Neuron (in vitro differentiated cells): Measurements from ENCODE around the gene PIK3R2.
A peak's percentile ranks its signal among the peaks of the same experiment; 100 is the strongest.

Experiments
- H2AFZ ChIP-seq: one replicate; pipeline ENCODE4 v1.6.1; 2013; ENCODE audit warnings: low read depth, mild to moderate bottlenecking, inconsistent platforms, low read length, moderate library complexity
- H3K27me3 ChIP-seq: one replicate; pipeline ENCODE4 v1.6.1; 2013; ENCODE audit warnings: low read length; ENCODE audit not compliant: insufficient read depth
- H3K36me3 ChIP-seq: one replicate; pipeline ENCODE4 v1.6.1; 2013; ENCODE audit warnings: low read length; ENCODE audit not compliant: insufficient read depth
- H3K4me1 ChIP-seq: one replicate; pipeline ENCODE4 v1.6.1; 2013; ENCODE audit warnings: low read length; ENCODE audit not compliant: insufficient read depth
- H3K4me3 ChIP-seq: 2 replicates; pipeline ENCODE4 v1.5.1; 2013; ENCODE audit warnings: mild to moderate bottlenecking, low read length, moderate library complexity
- H3K9me3 ChIP-seq: one replicate; pipeline ENCODE4 v1.6.1; 2013; ENCODE audit warnings: low read length

The PIK3R2 gene

GRCh38 chr19:18117692-18118378, 35.1 kb upstream of the PIK3R2 start:
- peak overlapping the region; percentile 86 for H2AFZ ChIP-seq
- H3K4me3 ChIP-seq, result peak overlapping the region; percentile 67
- no peaks in the 10 kb centered on the region for H3K9me3 ChIP-seq
- H3K4me1 ChIP-seq, result peaks cover 15% of the 10 kb centered on the region
- H3K27me3 ChIP-seq, result no peaks in the 10 kb centered on the region
- peaks cover 5% of the 10 kb centered on the region for H3K36me3 ChIP-seq

DNA sequence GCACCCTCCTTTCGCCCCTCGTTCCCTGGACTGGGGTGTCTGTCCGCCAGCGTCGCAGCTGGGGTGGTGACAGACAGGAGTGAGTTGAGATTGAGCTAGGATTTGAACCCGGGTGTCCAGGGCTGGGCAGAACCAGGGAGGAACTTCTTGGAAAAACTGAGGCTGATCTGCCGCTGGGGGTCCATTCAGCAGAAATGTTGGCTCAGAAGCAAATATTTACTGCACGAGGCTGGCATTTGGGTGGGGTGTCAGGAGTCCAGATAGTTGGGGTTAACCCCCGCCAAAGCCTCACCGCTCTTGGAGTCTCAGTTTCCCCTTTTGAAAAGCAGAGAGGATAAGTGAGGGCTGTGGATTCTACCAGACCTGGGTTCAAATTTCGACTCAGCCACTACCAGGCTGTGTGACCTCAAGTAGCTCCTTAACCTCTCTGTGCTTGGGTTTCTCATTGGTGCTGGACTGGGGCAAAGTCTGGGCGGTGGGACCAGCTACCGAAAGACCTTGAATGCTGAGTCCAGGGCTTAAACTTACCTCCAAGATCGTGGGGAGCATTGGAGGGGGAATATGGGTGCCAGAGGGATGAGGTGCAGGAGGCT, 34.4 kb upstream of the PIK3R2 start:
- peak overlapping the region; percentile 86 for H2AFZ ChIP-seq
- H3K4me3 ChIP-seq, result peak overlapping the region; percentile 67
- H3K27me3 ChIP-seq, result no peaks in the 10 kb centered on the region
- H3K4me1 ChIP-seq, result peaks cover 15% of the 10 kb centered on the region
- no peaks in the 10 kb centered on the region for H3K9me3 ChIP-seq
- peaks cover 10% of the 10 kb centered on the region for H3K36me3 ChIP-seq

DNA sequence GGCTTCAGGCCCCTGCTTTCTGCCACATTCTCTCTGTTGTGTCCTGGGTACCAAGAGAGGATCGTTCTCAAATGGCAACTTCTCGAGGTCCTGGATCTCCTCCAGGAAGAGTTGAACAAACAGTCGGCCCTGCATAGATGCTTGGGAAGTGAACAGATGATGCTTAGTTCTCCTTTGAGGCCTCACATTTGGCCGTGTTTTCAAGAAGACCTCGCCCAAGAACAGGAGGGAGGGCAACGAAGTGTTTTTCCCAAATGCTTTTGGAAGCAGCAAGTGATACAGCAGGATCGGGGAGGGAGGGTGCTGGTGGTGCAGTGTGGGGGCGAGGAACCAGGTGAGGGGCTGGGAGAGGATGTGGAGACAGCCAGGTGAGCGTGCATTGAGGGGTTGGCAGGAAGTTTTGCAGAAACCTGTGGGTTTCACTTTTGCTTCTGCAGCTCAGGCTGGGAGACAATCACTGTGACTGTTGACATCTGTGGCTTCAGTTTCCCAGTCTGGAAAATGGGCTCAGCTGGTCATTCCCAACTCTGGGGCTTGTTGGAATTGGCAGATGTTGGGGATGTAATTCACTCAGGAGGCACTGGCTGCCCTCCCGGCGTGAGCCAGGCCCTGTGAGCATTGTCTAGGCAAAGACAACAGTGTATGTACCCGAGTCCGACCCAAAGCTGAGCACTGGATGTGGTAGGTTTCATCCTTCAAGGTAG, 33.8 kb upstream of the PIK3R2 start:
- Histone ChIP-seq H3K27me3 (no peaks in the 10 kb centered on the region), H3K9me3 (no peaks in the 10 kb centered on the region), H2AFZ (no peak overlapping the region), H3K4me1 (peaks cover 15% of the 10 kb centered on the region), H3K36me3 (peaks cover 16% of the 10 kb centered on the region), H3K4me3 (peak overlapping the region; percentile 67)

DNA sequence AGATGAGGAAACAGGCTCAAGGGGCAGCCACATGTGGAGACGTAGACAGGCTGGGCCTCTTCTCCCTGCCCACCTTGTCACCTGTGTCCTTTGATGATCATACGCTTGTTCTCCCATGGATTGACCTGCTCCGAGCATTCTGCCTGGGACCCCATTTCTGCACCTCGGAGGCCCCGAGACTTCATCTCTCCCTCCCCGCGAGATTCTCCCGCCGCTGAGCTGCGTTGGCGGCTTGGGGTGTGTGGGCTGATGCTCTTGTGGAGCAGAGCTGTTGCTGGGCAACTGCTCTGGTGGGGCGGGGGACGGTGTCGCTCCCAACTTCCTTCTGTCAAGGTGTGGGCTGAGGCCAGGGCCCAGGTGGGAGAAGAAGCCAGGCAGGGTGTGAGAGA, 33.3 kb upstream of the PIK3R2 start:
- Histone ChIP-seq H3K27me3 (no peaks in the 10 kb centered on the region), H3K4me3 (no peak overlapping the region), H2AFZ (no peak overlapping the region), H3K36me3 (peaks cover 19% of the 10 kb centered on the region), H3K4me1 (peaks cover 15% of the 10 kb centered on the region), H3K9me3 (no peaks in the 10 kb centered on the region)

GRCh38 chr19:18120127-18120526, 32.8 kb upstream of the PIK3R2 start:
- no peak overlapping the region for H2AFZ ChIP-seq
- H3K36me3 ChIP-seq, result peaks cover 21% of the 10 kb centered on the region
- H3K27me3 ChIP-seq, result no peaks in the 10 kb centered on the region
- H3K9me3 ChIP-seq, result no peaks in the 10 kb centered on the region
- peaks cover 15% of the 10 kb centered on the region for H3K4me1 ChIP-seq
- no peak overlapping the region for H3K4me3 ChIP-seq

DNA sequence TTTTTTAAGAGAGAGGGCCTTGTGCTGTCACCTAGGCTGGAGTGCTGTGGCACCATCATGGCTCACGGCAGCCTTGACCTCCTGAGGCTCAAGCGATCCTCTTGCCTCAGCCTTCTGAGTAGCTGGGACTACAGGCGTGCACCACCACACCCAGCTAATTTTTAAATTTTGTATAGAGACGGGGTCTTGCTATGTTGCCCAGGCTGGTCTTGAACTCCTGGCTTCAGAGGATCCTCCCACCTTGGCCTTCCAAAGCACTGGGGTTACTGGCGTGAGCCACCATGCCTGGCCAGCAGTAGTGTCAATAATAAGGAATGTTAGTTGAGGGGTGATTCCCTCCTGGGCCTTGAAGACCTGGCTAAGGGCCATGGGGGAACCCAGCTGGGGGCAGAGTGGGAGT, 31.8 kb upstream of the PIK3R2 start:
- H3K36me3 ChIP-seq, result peaks cover 23% of the 10 kb centered on the region
- no peak overlapping the region for H3K4me3 ChIP-seq
- no peak overlapping the region for H2AFZ ChIP-seq
- H3K4me1 ChIP-seq, result peaks cover 15% of the 10 kb centered on the region
- H3K27me3 ChIP-seq, result no peaks in the 10 kb centered on the region
- H3K9me3 ChIP-seq, result no peaks in the 10 kb centered on the region

GRCh38 chr19:18122424-18122823, 30.5 kb upstream of the PIK3R2 start:
- H2AFZ ChIP-seq, result no peak overlapping the region
- no peaks in the 10 kb centered on the region for H3K9me3 ChIP-seq
- no peak overlapping the region for H3K4me3 ChIP-seq
- no peaks in the 10 kb centered on the region for H3K27me3 ChIP-seq
- H3K36me3 ChIP-seq, result peaks cover 23% of the 10 kb centered on the region
- peaks cover 12% of the 10 kb centered on the region for H3K4me1 ChIP-seq

- Histone ChIP-seq H3K9me3 (no peaks in the 10 kb centered on the region), H3K4me1 (peaks cover 11% of the 10 kb centered on the region), H2AFZ (no peak overlapping the region), H3K36me3 (peaks cover 23% of the 10 kb centered on the region), H3K4me3 (no peak overlapping the region), H3K27me3 (no peaks in the 10 kb centered on the region)
These were observed 29.8 kb upstream of the PIK3R2 start for GRCh38 chr19:18122860-18123795.

DNA sequence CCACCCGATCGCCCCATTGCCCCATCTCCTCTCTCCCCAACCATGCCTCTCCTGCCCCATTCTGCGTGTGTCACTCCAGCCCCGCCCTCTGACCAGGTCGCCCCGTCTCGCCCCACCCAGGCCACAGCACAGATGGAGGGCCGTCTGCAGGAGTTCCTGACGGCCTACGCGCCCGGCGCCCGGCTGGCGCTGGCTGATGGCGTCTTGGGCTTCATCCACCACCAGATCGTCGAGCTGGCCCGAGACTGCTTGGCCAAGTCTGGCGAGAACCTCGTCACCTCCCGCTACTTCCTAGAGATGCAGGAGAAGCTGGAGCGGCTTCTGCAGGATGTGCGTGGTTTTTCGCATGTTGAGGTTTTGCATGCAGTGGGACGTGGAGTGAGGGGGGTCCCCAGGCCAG, 29.1 kb upstream of the PIK3R2 start:
- H3K27me3 ChIP-seq, result no peaks in the 10 kb centered on the region
- H3K4me1 ChIP-seq, result peaks cover 7% of the 10 kb centered on the region
- H3K36me3 ChIP-seq, result peaks cover 27% of the 10 kb centered on the region
- H2AFZ ChIP-seq, result no peak overlapping the region
- H3K4me3 ChIP-seq, result no peak overlapping the region
- no peaks in the 10 kb centered on the region for H3K9me3 ChIP-seq

GRCh38 chr19:18126097-18126496, 26.9 kb upstream of the PIK3R2 start:
- Histone ChIP-seq H2AFZ (no peak overlapping the region), H3K36me3 (peaks cover 44% of the 10 kb centered on the region), H3K4me3 (no peak overlapping the region), H3K27me3 (no peaks in the 10 kb centered on the region), H3K4me1 (no peaks in the 10 kb centered on the region), H3K9me3 (no peaks in the 10 kb centered on the region)

DNA sequence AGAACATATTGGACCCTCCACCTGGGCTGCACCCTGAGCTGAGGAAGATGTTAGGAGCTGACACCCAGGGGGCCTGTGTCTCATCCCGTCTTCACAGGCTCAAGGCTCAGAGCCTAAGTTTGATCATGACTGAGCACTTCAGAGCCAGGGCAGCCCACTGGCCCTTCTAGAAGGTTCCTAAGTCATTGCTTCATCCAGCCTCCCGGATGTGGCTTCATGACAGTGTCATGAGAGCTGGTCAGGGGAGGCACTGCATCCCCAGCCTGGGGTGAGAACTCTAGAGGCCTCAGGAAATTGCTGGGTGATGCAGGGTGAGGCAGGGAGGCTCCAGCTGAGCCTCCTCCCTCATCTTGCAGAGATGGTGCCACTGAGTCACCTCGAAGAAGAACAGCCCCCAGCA, 24.9 kb upstream of the PIK3R2 start:
- H3K27me3 ChIP-seq, result no peaks in the 10 kb centered on the region
- H3K9me3 ChIP-seq, result no peaks in the 10 kb centered on the region
- peaks cover 51% of the 10 kb centered on the region for H3K36me3 ChIP-seq
- H3K4me3 ChIP-seq, result no peak overlapping the region
- H3K4me1 ChIP-seq, result no peaks in the 10 kb centered on the region
- no peak overlapping the region for H2AFZ ChIP-seq

DNA sequence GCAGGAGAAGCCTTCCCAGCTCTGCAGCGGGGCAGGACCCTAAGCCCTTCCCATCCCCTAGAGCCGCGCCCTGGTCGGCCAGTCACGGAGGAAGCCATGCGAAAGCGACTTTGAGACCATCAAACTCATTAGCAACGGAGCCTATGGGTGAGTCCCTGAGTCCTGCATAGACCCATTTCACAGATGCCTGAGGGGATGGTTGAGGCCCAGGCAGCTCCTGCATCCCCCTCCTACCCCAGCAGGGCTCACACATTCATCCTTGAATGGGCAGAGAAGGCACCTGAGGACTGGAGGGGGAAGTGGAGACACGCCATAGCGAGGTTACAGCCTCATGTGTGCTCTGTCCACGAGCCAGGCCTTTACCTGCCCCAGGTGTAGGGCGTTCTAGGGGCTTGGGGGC, 24.2 kb upstream of the PIK3R2 start:
- Histone ChIP-seq H3K4me1 (no peaks in the 10 kb centered on the region), H3K9me3 (no peaks in the 10 kb centered on the region), H3K27me3 (no peaks in the 10 kb centered on the region), H2AFZ (no peak overlapping the region), H3K36me3 (peaks cover 49% of the 10 kb centered on the region), H3K4me3 (no peak overlapping the region)
